Ishikawa (cell line): Measurements from ENCODE around the gene QPCTL.

ENCODE experiments used
- CEBPB ChIP-seq: IDR thresholded peaks from 2 replicates; pipeline ENCODE4 v1.6.1; 2012
- CREB1 ChIP-seq: IDR thresholded peaks from 2 replicates; pipeline ENCODE4 v1.6.1; 2012; ENCODE audit warnings: low read depth
- EGR1 ChIP-seq: IDR thresholded peaks from 2 replicates; pipeline ENCODE4 v1.6.1; 2012
- EP300 ChIP-seq: IDR thresholded peaks from 2 replicates; pipeline ENCODE4 v1.6.1; 2012; ENCODE audit warnings: borderline replicate concordance
- FOXM1 ChIP-seq: IDR thresholded peaks from 2 replicates; pipeline ENCODE4 v1.6.1; 2012; ENCODE audit warnings: low read depth, borderline replicate concordance
- MAX ChIP-seq: IDR thresholded peaks from 2 replicates; pipeline ENCODE4 v1.6.1; 2012
- NFIC ChIP-seq: IDR thresholded peaks from 2 replicates; pipeline ENCODE4 v1.6.1; 2012
- RAD21 ChIP-seq: IDR thresholded peaks from 2 replicates; pipeline ENCODE4 v1.6.1; 2012; ENCODE audit warnings: low read depth
- REST ChIP-seq: IDR thresholded peaks from 2 replicates; pipeline ENCODE4 v1.6.1; 2012; ENCODE audit warnings: low read depth, mild to moderate bottlenecking
- TAF1 ChIP-seq: IDR thresholded peaks from 2 replicates; pipeline ENCODE4 v1.6.1; 2012; ENCODE audit warnings: low read depth, mild to moderate bottlenecking
- TCF12 ChIP-seq: IDR thresholded peaks from 2 replicates; pipeline ENCODE4 v1.6.1; 2012; ENCODE audit warnings: low read depth
- TEAD4 ChIP-seq: IDR thresholded peaks from 2 replicates; pipeline ENCODE4 v1.6.1; 2012
- USF1 ChIP-seq: IDR thresholded peaks from 2 replicates; pipeline ENCODE4 v1.6.1; 2012
- YY1 ChIP-seq: IDR thresholded peaks from 2 replicates; pipeline ENCODE4 v1.6.1; 2012; ENCODE audit warnings: low read depth
- ZBTB7A ChIP-seq: IDR thresholded peaks from 2 replicates; pipeline ENCODE4 v1.6.1; 2012; ENCODE audit warnings: low read depth

Gene QPCTL

GRCh38 chr19:45645631-45646344, 46.7 kb upstream of the QPCTL start:
- TF ChIP-seq MAX (peak; percentile 33; the same call in 1 of the 2 replicates), NFIC (0 out of 2 replicates have a peak, but pooled peaks have one; percentile 30), CEBPB (no peak)

- TF ChIP-seq TCF12 (no peak), EP300 (no peak), REST (peak; percentile 79), EGR1 (no peak), TAF1 (no peak)
Measured at GRCh38 chr19:45646345-45646698, 46.1 kb upstream of the QPCTL start.

- TF ChIP-seq TCF12 (no peak), YY1 (no peak), ZBTB7A (no peak), CREB1 (no peak), MAX (no peak), TEAD4 (no peak), TAF1 (no peak), CEBPB (no peak), USF1 (no peak), EGR1 (no peak), FOXM1 (no peak), REST (no peak), EP300 (no peak), NFIC (no peak)
Measured at GRCh38 chr19:45650722-45651121, 41.7 kb upstream of the QPCTL start.

- TF ChIP-seq EP300 (no peak), CEBPB (no peak), RAD21 (no peak), MAX (no peak), TAF1 (no peak), FOXM1 (no peak), YY1 (no peak), REST (no peak), TCF12 (no peak), EGR1 (no peak)
Measured at GRCh38 chr19:45653634-45654033, 38.8 kb upstream of the QPCTL start.

GRCh38 chr19:45655073-45655472, 37.4 kb upstream of the QPCTL start:
- TF ChIP-seq TAF1 = no peak
